CD4-positive, alpha-beta T cell (primary cell): ENCODE data around the gene RNPEPL1. TPM values are rescaled to one million over a fixed set of nuclear protein-coding genes. Genes with fewer than 3 reads are reported as not detected.

ENCODE experiments used
- ATAC-seq: fragments of 200-7000 bp; cut with Tn5 transposase; one replicate; pipeline ENCODE4 v1.10.0; 2022; ENCODE audit warnings: mild to moderate bottlenecking; ENCODE audit not compliant: poor library complexity
- CTCF ChIA-PET: fragments of 350-600 bp; sonication (Branson Sonifier 250); formaldehyde crosslinking; loops from one replicate; lab custom pipeline; 2021; ENCODE audit warnings: antibody characterized with exemption, inconsistent platforms; lab: Charles Lee
- POLR2A ChIA-PET: fragments of 350-600 bp; sonication (Branson Sonifier 250); formaldehyde crosslinking; loops from one replicate; lab custom pipeline; 2021; ENCODE audit warnings: antibody characterized with exemption, inconsistent platforms; lab: Charles Lee
- DNase-seq, 14 experiments: peaks; one replicate each; pipeline ENCODE4 v3.0.0-alpha.2; 2013 to 2020; ENCODE audit warnings: mixed read lengths in 2 of 14
- H3K27ac ChIP-seq, 2 donors: one replicate each; pipeline versions ENCODE4 v1.5.1 to v1.7.0; 2013; ENCODE audit warnings: low read length in 2 of 2, low read depth in 1 of 2, mild to moderate bottlenecking in 1 of 2
- H3K27me3 ChIP-seq, 2 experiments: 1 replicate in 1 of 2; 2 replicates in 1 of 2; pipeline versions ENCODE4 v1.6.1 to v1.7.0; 2013; ENCODE audit warnings: low read length in 2 of 2, control low read depth in 1 of 2, mild to moderate bottlenecking in 1 of 2, moderate library complexity in 1 of 2; ENCODE audit not compliant: insufficient read depth in 2 of 2, control insufficient read depth in 1 of 2
- H3K36me3 ChIP-seq: one replicate; pipeline ENCODE4 v1.6.1; 2013; ENCODE audit warnings: low read length, control low read depth; ENCODE audit not compliant: insufficient read depth
- H3K4me1 ChIP-seq: one replicate; pipeline ENCODE4 v1.6.1; 2013; ENCODE audit warnings: low read length, control low read depth; ENCODE audit not compliant: insufficient read depth
- H3K4me3 ChIP-seq: one replicate; pipeline ENCODE4 v1.5.1; 2013; ENCODE audit warnings: mild to moderate bottlenecking, low read length, moderate library complexity
- H3K9me3 ChIP-seq, 2 experiments: 1 replicate in 1 of 2; 2 replicates in 1 of 2; pipeline versions ENCODE4 v1.6.1 to v1.7.0; 2013; ENCODE audit warnings: low read length in 2 of 2, mild to moderate bottlenecking in 2 of 2, control low read depth in 1 of 2, moderate library complexity in 1 of 2; ENCODE audit not compliant: control insufficient read depth in 1 of 2, insufficient read depth in 1 of 2
- H3K27ac Mint-ChIP-seq: one replicate; pipeline ENCODE4 v1.8.0; 2020; ENCODE audit warnings: mixed read lengths
- H3K27me3 Mint-ChIP-seq: one replicate; pipeline ENCODE4 v1.8.0; 2021; ENCODE audit warnings: mixed read lengths
- H3K36me3 Mint-ChIP-seq: one replicate; pipeline ENCODE4 v1.8.0; 2021; ENCODE audit warnings: low read depth, mixed read lengths
- H3K4me1 Mint-ChIP-seq: one replicate; pipeline ENCODE4 v1.8.0; 2021; ENCODE audit warnings: low read depth, mixed read lengths
- H3K4me3 Mint-ChIP-seq: one replicate; pipeline ENCODE4 v1.8.0; 2020; ENCODE audit warnings: mild to moderate bottlenecking, mixed read lengths
- H3K9me3 Mint-ChIP-seq: one replicate; pipeline ENCODE4 v1.8.0; 2020; ENCODE audit warnings: mixed read lengths
- intact Hi-C, 2 experiments: fragments of 100-400 bp; cut with DNase I in 1 of 2; cut with micrococcal nuclease in 1 of 2; formaldehyde crosslinking; loops; one replicate each; pipeline versions ENCODE4 v1.15.1 to v1.9.0; 2023 to 2025; cut with DNase I, micrococcal nuclease
- total RNA-seq, 174 experiments: library from RNA in 2 of 174; stranded (reverse) in 2 of 174; gene quantifications; one replicate each; pipeline ENCODE4 v1.2.3 and lab custom pipeline; 2021 to 2026
- TF ChIP-seq, protein P1 (sequence below): fragments of 200-600 bp; IDR thresholded peaks from one replicate; pipeline ENCODE4 v1.8.0; 2022; ENCODE audit warnings: antibody characterized with exemption, mild to moderate bottlenecking

The RNPEPL1 gene
- total RNA-seq, 2 experiments from 2014 or later = 73.0 to 78.8 TPM

- CTCF ChIA-PET = no interaction called here
- no peak overlapping the region for H3K4me3 Mint-ChIP-seq
Measured at GRCh38 chr2:240593703-240594451, 25.6 kb downstream of the RNPEPL1 start.

GRCh38 chr2:240594511-240595380 lies 26.5 kb downstream of the RNPEPL1 start:
- TF ChIP-seq, protein P1, sequence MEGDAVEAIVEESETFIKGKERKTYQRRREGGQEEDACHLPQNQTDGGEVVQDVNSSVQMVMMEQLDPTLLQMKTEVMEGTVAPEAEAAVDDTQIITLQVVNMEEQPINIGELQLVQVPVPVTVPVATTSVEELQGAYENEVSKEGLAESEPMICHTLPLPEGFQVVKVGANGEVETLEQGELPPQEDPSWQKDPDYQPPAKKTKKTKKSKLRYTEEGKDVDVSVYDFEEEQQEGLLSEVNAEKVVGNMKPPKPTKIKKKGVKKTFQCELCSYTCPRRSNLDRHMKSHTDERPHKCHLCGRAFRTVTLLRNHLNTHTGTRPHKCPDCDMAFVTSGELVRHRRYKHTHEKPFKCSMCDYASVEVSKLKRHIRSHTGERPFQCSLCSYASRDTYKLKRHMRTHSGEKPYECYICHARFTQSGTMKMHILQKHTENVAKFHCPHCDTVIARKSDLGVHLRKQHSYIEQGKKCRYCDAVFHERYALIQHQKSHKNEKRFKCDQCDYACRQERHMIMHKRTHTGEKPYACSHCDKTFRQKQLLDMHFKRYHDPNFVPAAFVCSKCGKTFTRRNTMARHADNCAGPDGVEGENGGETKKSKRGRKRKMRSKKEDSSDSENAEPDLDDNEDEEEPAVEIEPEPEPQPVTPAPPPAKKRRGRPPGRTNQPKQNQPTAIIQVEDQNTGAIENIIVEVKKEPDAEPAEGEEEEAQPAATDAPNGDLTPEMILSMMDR = no peak

More at GRCh38 chr2:240593703-240594451, 25.6 kb downstream of the RNPEPL1 start:
- H3K27me3 ChIP-seq = no peaks in the 10 kb centered on the region
- no peaks in the 10 kb centered on the region for H3K9me3 ChIP-seq
- TF ChIP-seq, protein P1 = no peak
- intact Hi-C loops = no loop called here
- DNase-seq (peak in 1 of 14 experiments; percentile 22), ATAC-seq (no peak)
- H3K27ac ChIP-seq = no peak overlapping the region
- H3K4me3 ChIP-seq = no peak overlapping the region
- peaks cover 3% of the 10 kb centered on the region for H3K4me1 Mint-ChIP-seq
- no peak overlapping the region for H3K27ac Mint-ChIP-seq
- no peaks in the 10 kb centered on the region for H3K9me3 Mint-ChIP-seq
- H3K4me1 ChIP-seq = peaks cover 12% of the 10 kb centered on the region
- H3K36me3 Mint-ChIP-seq = peaks cover 27% of the 10 kb centered on the region
- H3K36me3 ChIP-seq = peaks cover 95% of the 10 kb centered on the region
- no peaks in the 10 kb centered on the region for H3K27me3 Mint-ChIP-seq
- POLR2A ChIA-PET = no interaction called here

DNA sequence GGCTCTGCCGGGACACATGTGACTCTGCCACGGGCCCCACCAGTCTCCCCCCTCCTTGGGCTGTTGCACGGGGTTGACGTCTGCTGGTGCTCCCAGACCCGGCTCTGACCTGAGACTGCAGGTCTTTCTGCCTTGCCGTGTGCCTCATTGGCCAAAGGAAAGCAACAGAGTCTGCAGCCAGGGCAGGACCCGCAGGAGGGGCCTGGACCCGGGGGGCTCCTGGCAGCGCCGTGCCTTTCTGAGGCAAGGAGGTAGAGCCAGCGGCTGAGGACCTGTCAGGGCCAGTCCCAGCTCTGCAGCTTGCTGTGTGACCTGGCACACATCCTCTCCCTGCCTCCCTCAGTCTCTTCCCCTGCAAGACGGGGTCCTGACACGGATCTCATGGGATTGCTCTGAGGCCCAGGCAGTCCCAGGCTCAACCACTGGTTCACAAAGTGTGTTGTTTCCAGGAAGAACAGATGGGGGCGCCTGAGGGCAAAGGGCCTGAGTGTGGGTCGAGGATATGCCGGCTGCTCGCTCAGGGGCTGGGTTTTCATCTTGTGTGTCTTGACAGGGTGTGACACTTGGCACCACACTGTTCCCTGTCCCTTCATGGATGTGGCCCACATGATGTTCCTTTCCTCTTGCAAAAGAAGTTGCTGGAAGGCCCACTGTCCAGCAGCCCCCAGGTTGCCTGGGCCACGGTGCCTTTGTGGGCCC lies 27.2 kb downstream of the RNPEPL1 start:
- Histone ChIP-seq H3K27me3 (no peaks in the 10 kb centered on the region), H3K4me1 (peaks cover 6% of the 10 kb centered on the region), H3K27ac (no peak overlapping the region), H3K4me3 (no peak overlapping the region), H3K9me3 (no peaks in the 10 kb centered on the region), H3K36me3 (peaks cover 83% of the 10 kb centered on the region)
- TF ChIP-seq, protein P1 = no peak
- Mint-ChIP-seq H3K4me3 (no peak overlapping the region), H3K4me1 (no peaks in the 10 kb centered on the region), H3K27me3 (no peaks in the 10 kb centered on the region), H3K36me3 (peaks cover 32% of the 10 kb centered on the region), H3K9me3 (no peaks in the 10 kb centered on the region), H3K27ac (no peak overlapping the region)
- ATAC-seq (no peak), DNase-seq (peak in 8 of 14 experiments; percentile 9 to 59 (median 36))
- CTCF ChIA-PET = no interaction called here
- intact Hi-C loops = no loop called here
- POLR2A ChIA-PET = no interaction called here

More at GRCh38 chr2:240594511-240595380, 26.5 kb downstream of the RNPEPL1 start:
- H3K4me3 Mint-ChIP-seq = no peak overlapping the region
- POLR2A ChIA-PET = no interaction called here
- Histone ChIP-seq H3K27ac (no peak overlapping the region), H3K4me1 (peaks cover 6% of the 10 kb centered on the region), H3K36me3 (peaks cover 87% of the 10 kb centered on the region), H3K9me3 (no peaks in the 10 kb centered on the region), H3K27me3 (no peaks in the 10 kb centered on the region), H3K4me3 (no peak overlapping the region)
- DNase-seq (peak in 1 of 14 experiments; percentile 30), ATAC-seq (no peak)
- H3K36me3 Mint-ChIP-seq = peaks cover 27% of the 10 kb centered on the region
- no peaks in the 10 kb centered on the region for H3K4me1 Mint-ChIP-seq
- H3K27ac Mint-ChIP-seq = no peak overlapping the region
- no peaks in the 10 kb centered on the region for H3K9me3 Mint-ChIP-seq
- intact Hi-C loops = no loop called here
- CTCF ChIA-PET = no interaction called here
- H3K27me3 Mint-ChIP-seq = no peaks in the 10 kb centered on the region
